Measurements from ENCODE around the gene ZRANB1.

ZRANB1 gene

DNA sequence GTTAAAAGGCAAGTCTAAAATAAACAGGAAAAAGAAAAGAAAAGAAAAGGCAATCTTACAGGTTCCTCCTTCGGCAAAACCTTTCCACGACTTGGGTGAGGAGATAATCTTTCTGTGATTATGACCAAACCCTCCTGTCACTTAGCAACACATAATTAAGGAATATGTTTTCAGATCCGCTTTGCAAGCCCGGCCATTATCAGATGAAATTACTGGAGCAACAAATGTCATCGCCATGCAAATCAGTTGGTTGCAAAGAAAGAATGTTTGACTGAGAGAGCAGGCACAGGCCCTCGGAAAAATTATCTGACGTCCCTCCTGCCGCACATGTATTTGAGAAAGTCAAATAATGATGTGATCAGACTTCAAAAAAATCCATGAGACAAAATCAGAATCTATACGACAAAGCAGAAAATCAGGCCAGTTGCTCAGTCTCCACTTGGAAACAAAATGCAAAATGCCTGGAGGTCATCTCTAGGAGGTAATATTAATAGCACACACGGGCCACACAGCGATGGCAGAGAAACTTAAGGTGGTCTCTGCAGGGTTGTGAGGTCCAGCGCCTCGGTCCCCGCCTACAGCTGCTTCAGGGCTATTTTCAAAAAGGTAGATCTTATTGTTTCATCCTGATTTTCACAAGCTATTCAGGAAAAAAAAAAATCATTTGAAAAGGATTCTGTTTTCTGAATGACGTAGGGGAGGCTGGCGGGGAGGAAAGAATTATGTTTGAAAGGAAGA, 82.7 kb downstream of the ZRANB1 start:
- Mint-ChIP-seq H3K4me1 (ENCODE audit: low read depth) (peaks cover 28% of the 10 kb centered on the region), H3K27ac (no peak overlapping the region), H3K4me3 (no peak overlapping the region), H3K36me3 (ENCODE audit: low read depth) (peaks cover 88% of the 10 kb centered on the region), H3K9me3 (no peaks in the 10 kb centered on the region), H3K27me3 (no peaks in the 10 kb centered on the region)
- intact Hi-C loops (cut with micrococcal nuclease): no loop called here

DNA sequence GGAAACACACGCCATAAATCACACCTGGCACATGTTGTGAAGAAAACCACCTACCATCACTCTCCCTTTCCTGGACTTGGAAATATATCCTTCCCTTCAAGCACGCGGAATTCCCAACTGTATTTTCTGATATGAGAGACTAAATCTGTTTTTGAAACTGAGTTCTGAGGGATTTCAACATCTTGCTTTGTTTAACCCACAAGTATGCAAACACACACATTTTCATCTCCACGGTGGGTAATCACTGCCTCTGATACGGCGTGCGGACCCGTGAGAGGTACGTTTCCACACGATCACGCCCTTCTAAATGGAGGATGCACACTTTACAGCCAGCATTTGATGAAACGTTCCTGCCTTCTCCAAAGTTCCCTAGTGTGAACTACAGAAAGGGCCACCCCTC, 83.4 kb downstream of the ZRANB1 start:
- intact Hi-C loops (cut with micrococcal nuclease): no loop called here
- Mint-ChIP-seq H3K9me3 (no peaks in the 10 kb centered on the region), H3K4me3 (no peak overlapping the region), H3K36me3 (ENCODE audit: low read depth) (peaks cover 94% of the 10 kb centered on the region), H3K27me3 (no peaks in the 10 kb centered on the region), H3K27ac (no peak overlapping the region), H3K4me1 (ENCODE audit: low read depth) (peaks cover 23% of the 10 kb centered on the region)

DNA sequence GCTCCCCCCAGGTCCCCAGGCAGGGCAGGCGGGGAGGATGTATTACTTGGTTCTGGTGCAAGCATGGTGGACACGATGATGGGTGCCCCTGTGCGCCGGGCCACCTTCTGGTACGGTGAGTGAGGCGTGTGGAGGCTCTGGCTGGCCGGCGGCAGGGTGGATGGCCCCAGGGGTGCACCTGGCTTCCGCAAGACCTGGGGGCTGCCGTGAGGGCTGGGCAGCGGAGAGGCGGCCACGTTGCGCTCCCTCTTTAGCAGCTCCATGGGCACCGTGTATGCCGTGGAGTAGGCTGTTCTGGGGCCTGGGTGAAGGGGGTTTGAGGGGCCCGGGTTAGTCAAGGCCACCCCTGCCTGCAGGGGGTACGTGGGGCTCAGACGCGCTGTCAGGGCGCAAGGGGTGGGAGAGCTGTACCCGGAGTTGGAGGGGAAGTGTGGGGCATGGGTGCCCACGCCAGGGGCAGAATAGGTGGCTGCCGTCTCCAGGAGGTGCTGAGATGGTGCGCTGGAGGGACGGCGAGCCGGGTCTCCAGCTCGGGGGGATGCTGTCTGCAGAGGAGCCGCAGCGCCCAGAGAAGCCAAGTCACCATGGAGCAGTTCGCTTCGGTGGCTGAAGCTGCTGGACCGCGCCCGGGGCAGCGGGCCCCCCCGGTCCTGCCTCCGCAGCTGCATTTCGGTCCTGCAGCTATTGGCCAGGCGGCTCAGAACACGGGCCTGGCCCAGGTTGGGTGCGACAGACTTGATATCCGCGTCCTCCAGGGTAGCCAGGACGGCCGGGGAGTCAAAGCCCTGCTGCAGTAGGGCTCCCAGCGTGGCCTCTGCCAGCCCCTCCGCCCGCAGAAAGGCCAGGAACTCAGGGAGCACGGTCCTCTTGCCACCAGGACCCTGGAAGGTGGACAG, 84.4 kb downstream of the ZRANB1 start:
- H3K4me3 Mint-ChIP-seq: no peak overlapping the region
- no peaks in the 10 kb centered on the region for H3K27me3 Mint-ChIP-seq
- intact Hi-C loops (cut with micrococcal nuclease): no loop called here
- peaks cover 93% of the 10 kb centered on the region for H3K36me3 Mint-ChIP-seq (ENCODE audit: low read depth)
- no peaks in the 10 kb centered on the region for H3K9me3 Mint-ChIP-seq
- H3K4me1 Mint-ChIP-seq (ENCODE audit: low read depth): peaks cover 13% of the 10 kb centered on the region
- no peak overlapping the region for H3K27ac Mint-ChIP-seq

DNA sequence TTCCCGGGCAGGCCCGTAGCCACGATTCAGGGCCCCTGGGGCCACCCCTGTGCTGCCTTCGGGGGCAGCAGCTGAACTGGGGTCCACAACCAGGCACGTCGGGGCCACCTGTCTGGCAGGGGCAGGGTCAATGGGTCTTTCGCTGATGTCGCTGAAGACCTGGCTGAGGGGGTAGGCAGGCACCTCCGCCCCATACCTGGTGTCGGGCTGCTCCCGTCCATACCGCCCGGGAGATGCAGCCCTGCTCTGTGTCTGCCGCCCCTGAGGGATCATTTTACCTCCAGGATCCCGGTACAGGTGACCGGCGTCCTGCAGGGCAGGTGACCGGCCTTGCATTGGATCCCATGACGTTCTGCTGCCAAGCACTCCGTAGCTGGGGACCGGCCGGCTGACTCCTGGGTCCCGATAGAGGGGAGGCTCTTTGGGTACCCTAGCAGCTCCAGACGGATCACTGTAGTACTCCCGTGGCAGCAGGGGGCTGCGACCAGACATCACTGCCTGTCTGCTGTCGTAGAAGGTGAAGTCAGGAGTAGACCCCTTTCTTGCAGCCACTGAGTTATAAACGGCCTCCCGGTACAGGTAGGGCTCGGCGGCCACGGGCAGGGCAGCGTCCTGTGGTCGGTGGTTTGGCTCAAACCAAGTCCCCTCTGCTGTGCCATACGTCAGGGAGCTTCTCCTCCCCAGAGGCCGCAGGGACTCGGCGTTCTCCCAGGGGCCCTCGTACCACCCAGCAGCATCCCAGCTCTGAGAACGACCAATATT, 85.2 kb downstream of the ZRANB1 start:
- intact Hi-C loops (cut with micrococcal nuclease): no loop called here
- Mint-ChIP-seq H3K4me1 (ENCODE audit: low read depth) (peaks cover 11% of the 10 kb centered on the region), H3K9me3 (no peaks in the 10 kb centered on the region), H3K27ac (no peak overlapping the region), H3K4me3 (no peak overlapping the region), H3K36me3 (ENCODE audit: low read depth) (peaks cover 93% of the 10 kb centered on the region), H3K27me3 (no peaks in the 10 kb centered on the region)

DNA sequence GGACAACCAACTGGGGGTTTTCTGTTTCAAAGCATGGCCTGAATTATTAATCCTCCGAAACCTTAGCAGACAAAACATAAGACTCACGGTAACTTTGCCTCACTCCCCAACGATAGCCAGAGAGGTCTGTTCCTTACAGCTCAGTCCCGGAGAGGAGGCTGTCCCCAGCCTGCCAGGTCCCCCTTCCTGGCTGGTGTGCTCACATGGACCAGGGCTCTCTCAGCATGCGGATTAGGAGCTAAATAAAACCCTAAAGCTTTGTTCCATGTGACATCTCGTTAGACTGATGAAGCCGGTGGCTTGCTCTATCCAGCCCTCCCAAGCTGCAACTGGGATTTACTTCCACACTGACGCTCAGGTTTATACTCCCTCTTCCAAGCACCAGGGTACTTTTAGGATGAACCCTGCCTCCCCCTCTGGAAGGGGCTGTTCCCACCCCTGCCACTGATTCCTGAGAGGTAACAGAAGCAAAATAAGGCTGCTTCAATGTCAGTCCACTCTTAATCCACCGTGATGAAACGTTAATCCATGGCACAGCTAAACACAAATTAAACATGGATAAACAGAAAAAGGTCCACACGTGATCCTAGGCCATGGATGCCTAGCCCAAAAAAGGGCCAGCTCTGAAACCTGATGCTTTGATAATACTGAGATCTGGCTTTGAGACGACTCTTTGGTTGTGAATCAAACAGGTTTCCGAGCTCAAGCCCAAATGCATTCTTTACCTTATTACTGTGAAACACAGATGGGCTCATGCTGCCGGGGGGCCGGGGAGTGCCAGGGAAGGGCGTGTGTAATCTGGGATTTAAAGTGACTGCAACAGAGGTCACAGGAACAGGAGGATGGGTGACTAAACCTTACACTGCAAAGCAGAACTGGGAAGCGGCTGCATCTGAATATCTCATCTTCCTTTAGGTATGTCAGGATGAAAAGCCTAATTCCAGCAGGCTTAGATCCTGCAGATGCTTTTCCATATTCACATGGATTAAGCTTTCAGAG, 86.2 kb downstream of the ZRANB1 start:
- intact Hi-C loops (cut with micrococcal nuclease): no loop called here
- Mint-ChIP-seq H3K4me1 (ENCODE audit: low read depth) (peaks cover 4% of the 10 kb centered on the region), H3K4me3 (no peak overlapping the region), H3K27ac (no peak overlapping the region), H3K27me3 (no peaks in the 10 kb centered on the region), H3K36me3 (ENCODE audit: low read depth) (peaks cover 93% of the 10 kb centered on the region), H3K9me3 (no peaks in the 10 kb centered on the region)

DNA sequence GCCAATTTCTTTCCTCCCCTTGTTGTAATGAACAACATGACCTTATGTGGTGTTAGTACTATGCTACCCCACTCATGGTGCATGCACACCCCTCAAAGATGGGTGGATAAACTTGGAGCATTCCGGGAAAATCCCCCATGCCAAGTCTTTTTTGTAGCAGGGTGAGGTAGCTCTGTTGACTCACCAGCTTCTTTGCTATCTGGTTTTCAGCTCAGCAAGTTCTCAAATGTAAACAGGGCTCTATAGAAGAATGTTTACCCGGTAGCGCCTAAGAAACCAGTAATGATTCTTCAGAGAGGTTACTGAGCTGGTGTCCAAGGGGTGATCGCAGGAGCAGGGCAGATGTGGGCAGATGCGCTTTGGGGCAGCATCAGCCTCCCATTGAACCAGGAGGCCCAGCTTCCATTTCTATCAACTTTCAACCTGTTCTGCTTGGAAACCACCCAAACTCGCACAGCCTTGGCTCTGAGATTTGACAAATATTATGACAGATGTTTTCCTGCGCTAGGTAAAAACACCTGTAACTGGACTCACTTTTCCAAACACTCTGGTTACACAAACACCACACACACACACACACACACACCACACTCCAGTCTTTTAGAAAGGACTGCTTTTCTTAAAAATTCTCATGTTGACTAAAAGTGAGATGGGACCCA, 87.8 kb downstream of the ZRANB1 start:
- Mint-ChIP-seq H3K36me3 (ENCODE audit: low read depth) (peaks cover 90% of the 10 kb centered on the region), H3K27ac (no peak overlapping the region), H3K4me1 (ENCODE audit: low read depth) (peaks cover 4% of the 10 kb centered on the region), H3K9me3 (no peaks in the 10 kb centered on the region), H3K27me3 (no peaks in the 10 kb centered on the region), H3K4me3 (no peak overlapping the region)
- intact Hi-C loops (cut with micrococcal nuclease): no loop called here

DNA sequence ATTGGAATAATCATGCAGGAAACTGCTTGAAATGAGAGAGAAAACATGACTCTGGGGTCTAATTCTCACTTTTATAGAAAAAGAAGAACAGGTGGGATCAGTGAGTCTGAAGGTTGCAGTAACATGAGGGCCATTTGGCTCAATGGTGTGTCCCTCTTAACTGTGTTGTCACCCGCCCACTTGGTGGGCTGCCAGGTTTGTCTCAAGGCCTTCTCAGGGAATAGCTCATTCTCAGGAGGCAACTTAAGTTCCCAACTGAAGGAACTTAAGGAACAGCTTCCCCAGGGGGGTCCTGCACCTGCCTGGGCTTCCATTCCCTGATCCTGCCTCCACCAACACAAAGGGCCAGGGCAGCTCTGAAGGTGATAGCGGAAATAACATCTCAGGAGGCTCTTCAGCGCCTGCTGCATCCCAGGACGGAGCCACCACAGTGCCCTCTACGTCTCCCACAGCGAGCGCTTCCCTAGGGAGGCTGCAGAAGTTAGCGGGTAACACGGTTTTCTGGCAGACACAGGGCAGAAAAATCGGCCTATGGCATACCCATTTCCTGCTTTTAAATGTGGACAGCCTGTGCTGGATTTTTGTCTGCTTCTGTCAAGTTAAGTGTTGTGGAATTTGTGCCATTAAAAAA, 88.8 kb downstream of the ZRANB1 start:
- H3K27me3 Mint-ChIP-seq: no peaks in the 10 kb centered on the region
- H3K4me3 Mint-ChIP-seq: no peak overlapping the region
- no peak overlapping the region for H3K27ac Mint-ChIP-seq
- peaks cover 89% of the 10 kb centered on the region for H3K36me3 Mint-ChIP-seq (ENCODE audit: low read depth)
- intact Hi-C loops (cut with micrococcal nuclease): no loop called here
- no peaks in the 10 kb centered on the region for H3K9me3 Mint-ChIP-seq
- H3K4me1 Mint-ChIP-seq (ENCODE audit: low read depth): peaks cover 4% of the 10 kb centered on the region

DNA sequence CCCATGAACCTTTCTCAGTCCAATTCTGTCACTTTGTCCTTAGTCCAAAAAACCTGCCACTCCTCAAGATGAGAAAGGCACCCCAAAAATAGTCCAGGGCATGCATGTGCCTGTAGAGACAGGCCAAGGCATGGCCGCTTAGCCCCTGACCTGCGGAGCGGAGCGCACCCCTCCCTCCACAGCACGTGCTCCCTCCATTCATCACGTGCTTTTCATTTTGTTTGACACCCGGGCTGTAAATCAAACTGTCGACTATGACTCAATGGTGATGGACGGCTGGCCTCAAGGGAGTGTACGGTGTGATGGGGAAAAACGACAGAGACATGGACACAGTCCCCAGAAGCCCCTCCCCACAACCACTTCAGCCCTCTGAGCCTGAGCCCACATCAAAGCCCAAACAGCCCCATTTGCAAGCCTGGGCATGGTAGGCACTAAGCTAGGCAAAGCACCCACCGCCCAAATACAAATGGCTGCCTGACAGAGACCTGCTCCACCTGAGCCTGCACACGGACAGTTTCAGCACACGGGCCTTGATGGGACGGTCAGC, 90.6 kb downstream of the ZRANB1 start:
- no peak overlapping the region for H3K4me3 Mint-ChIP-seq
- peaks cover 4% of the 10 kb centered on the region for H3K4me1 Mint-ChIP-seq (ENCODE audit: low read depth)
- intact Hi-C loops (cut with micrococcal nuclease): no loop called here
- no peaks in the 10 kb centered on the region for H3K27me3 Mint-ChIP-seq
- H3K36me3 Mint-ChIP-seq (ENCODE audit: low read depth): peaks cover 89% of the 10 kb centered on the region
- H3K27ac Mint-ChIP-seq: no peak overlapping the region
- H3K9me3 Mint-ChIP-seq: no peaks in the 10 kb centered on the region

DNA sequence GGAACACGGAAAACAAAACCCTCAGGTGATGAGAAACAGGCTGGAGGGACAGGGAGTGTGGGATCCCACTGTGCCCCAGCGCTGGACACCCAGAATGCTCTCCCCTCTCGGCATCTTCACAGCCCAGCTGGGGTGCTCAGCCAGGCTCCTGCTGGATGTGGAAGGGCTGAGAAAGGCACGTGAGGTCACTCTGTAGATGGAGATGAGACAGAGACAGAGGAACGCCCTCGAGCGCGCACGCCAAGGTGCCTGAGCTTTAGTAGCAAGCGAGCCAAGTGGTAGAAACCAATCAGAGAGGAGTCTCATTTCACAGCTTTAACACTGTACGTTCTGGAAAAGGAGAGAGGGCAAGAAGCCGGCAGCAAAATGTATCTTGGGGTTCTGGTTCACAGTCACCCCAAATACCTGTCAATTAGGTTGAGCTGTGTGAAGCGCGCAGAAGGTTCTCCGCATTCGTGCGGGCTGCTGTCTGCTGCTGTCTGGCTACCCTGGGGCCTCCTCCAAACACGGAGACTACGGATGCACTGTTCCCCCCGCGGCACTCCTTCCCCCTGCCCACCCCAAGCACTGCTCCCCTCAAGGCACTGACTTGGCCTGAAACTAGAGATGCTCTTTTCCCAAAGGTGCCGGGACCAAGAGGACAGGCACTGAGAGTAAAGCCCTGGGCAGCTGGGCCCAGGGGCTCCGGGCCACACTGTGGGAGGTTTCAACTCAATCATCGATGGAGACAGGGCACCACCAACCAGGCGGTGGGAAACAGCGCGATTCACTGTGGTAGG, 91.4 kb downstream of the ZRANB1 start:
- Mint-ChIP-seq H3K27ac (no peak overlapping the region), H3K4me3 (no peak overlapping the region), H3K9me3 (no peaks in the 10 kb centered on the region), H3K4me1 (ENCODE audit: low read depth) (peaks cover 4% of the 10 kb centered on the region), H3K36me3 (ENCODE audit: low read depth) (peaks cover 89% of the 10 kb centered on the region), H3K27me3 (no peaks in the 10 kb centered on the region)
- intact Hi-C loops (cut with micrococcal nuclease): no loop called here

DNA sequence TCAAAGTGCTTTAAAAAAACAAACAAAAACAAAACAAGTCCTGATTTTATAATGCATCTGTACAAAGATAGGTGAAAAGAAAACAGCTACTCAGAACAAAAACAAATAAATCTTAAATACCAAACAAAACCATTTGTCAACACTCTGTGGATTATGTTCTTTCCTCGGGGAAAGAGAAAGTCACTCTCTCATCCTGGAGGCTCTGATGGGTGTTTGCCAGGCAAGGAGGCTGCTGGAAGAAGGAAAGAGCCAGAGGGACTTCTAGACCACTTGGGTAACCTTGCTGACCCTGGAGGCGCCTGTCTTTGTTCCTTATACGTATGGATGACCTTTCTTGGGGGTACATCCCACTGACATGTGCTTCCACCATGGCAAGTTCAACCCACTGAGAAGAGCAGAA, 92.8 kb downstream of the ZRANB1 start:
- Mint-ChIP-seq H3K36me3 (ENCODE audit: low read depth) (peaks cover 90% of the 10 kb centered on the region), H3K4me3 (no peak overlapping the region), H3K27ac (no peak overlapping the region), H3K27me3 (no peaks in the 10 kb centered on the region), H3K9me3 (no peaks in the 10 kb centered on the region), H3K4me1 (ENCODE audit: low read depth) (peaks cover 8% of the 10 kb centered on the region)
- intact Hi-C loops (cut with micrococcal nuclease): no loop called here

DNA sequence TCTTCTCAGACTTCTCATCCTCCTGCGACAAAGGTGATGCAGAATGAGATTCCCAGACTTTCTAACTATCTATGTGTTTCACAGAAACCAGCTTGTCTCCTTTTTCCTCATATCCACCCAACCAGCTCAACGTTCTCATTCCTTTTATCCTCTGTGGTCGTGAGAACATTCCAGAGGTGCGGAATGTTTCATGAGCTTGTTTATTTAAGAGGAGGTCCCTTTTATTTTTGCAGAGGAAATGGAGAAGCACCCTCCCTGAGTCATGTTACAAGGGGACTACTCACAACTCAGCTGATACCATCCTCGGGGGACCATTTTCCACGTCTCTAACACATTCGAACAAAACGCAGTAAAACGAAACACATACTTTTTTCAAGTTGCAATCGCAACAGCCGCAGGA, 93.2 kb downstream of the ZRANB1 start:
- Mint-ChIP-seq H3K9me3 (no peaks in the 10 kb centered on the region), H3K27me3 (no peaks in the 10 kb centered on the region), H3K27ac (no peak overlapping the region), H3K4me1 (ENCODE audit: low read depth) (peaks cover 10% of the 10 kb centered on the region), H3K36me3 (ENCODE audit: low read depth) (peaks cover 89% of the 10 kb centered on the region), H3K4me3 (no peak overlapping the region)
- intact Hi-C loops (cut with micrococcal nuclease): no loop called here
